Measurements from ENCODE around the gene SFRP2. TPM values are rescaled to one million over a fixed set of nuclear protein-coding genes. Genes with fewer than 3 reads are reported as not detected.

Gene SFRP2
- total and polyA plus RNA-seq, 3 experiments from 2014 or later, result 0.11 TPM; not detected in 2

GRCh38 chr4:153785910-153786721 is 2.8 kb downstream of the SFRP2 start:
- H3K36me3 Mint-ChIP-seq, result no peaks in the 10 kb centered on the region
- H3K27me3 Mint-ChIP-seq, result peaks cover 48 to 83% of the 10 kb centered on the region in 2 donors
- H3K9me3 ChIP-seq (ENCODE audit: low read length), result no peaks in the 10 kb centered on the region
- ChIA-PET CTCF (interaction anchor here (0.8 to 1.2 kb wide), 4 partner anchors 20 to 215 kb away, joined by 3 read pairs; no protein-coding TSS in a partner anchor), POLR2A (no interaction called here)
- H3K36me3 ChIP-seq (ENCODE audit: insufficient read depth, low read length), result no peaks in the 10 kb centered on the region
- no peak overlapping the region for H3K27ac ChIP-seq (ENCODE audit: low read depth, low read length)
- H3K27me3 ChIP-seq (ENCODE audit: insufficient read depth, low read length, poor library complexity, severe bottlenecking), result peaks cover 28% of the 10 kb centered on the region
- H3K4me1 Mint-ChIP-seq, result peaks cover 11 to 31% (median 20%) of the 10 kb centered on the region in 3 donors
- H3K4me3 Mint-ChIP-seq, result no peak overlapping the region
- H3K4me1 ChIP-seq (ENCODE audit: insufficient read depth, low read length), result peaks cover 20% of the 10 kb centered on the region
- no peak overlapping the region for H3K27ac Mint-ChIP-seq
- DNase-seq, result no peak
- no peaks in the 10 kb centered on the region for H3K9me3 Mint-ChIP-seq
- H3K4me3 ChIP-seq (ENCODE audit: low read length), result no peak overlapping the region

- CTCF ChIA-PET, result interaction anchor here (1.4 kb wide), 1 partner anchor 11 kb away, joined by 4 read pairs; no protein-coding TSS in a partner anchor
- H3K4me1 ChIP-seq (ENCODE audit: insufficient read depth, low read length), result peaks cover 5% of the 10 kb centered on the region
- POLR2A ChIA-PET, result no interaction called here
- Mint-ChIP-seq H3K4me1 (peaks cover 7 to 16% (median 8%) of the 10 kb centered on the region in 3 donors), H3K27me3 (peaks cover 32 to 87% of the 10 kb centered on the region in 2 donors), H3K36me3 (no peaks in the 10 kb centered on the region), H3K4me3 (no peak overlapping the region), H3K27ac (no peak overlapping the region), H3K9me3 (no peaks in the 10 kb centered on the region)
- H3K27me3 ChIP-seq (ENCODE audit: insufficient read depth, low read length, poor library complexity, severe bottlenecking), result peaks cover 15% of the 10 kb centered on the region
- DNase-seq, result no peak
- no peak overlapping the region for H3K4me3 ChIP-seq (ENCODE audit: low read length)
- H3K36me3 ChIP-seq (ENCODE audit: insufficient read depth, low read length), result no peaks in the 10 kb centered on the region
- no peaks in the 10 kb centered on the region for H3K9me3 ChIP-seq (ENCODE audit: low read length)
- H3K27ac ChIP-seq (ENCODE audit: low read depth, low read length), result no peak overlapping the region
Observed at GRCh38 chr4:153784166-153784699, 4.7 kb downstream of the SFRP2 start.

GRCh38 chr4:153782581-153782980 is 6.3 kb downstream of the SFRP2 start:
- Mint-ChIP-seq H3K4me3 (no peak overlapping the region), H3K36me3 (no peaks in the 10 kb centered on the region), H3K27me3 (peaks cover 21 to 86% of the 10 kb centered on the region in 2 donors), H3K4me1 (peaks cover 0 to 3% (median 0%) of the 10 kb centered on the region in 3 donors), H3K27ac (no peak overlapping the region), H3K9me3 (peaks cover 0 to 6% (median 0%) of the 10 kb centered on the region in 5 donors)
- no peaks in the 10 kb centered on the region for H3K9me3 ChIP-seq (ENCODE audit: low read length)
- peaks cover 12% of the 10 kb centered on the region for H3K27me3 ChIP-seq (ENCODE audit: insufficient read depth, low read length, poor library complexity, severe bottlenecking)
- no peak overlapping the region for H3K4me3 ChIP-seq (ENCODE audit: low read length)
- no peak for DNase-seq
- ChIA-PET CTCF (interaction anchor here (1.0 kb wide), 1 partner anchor 8 kb away, joined by 3 read pairs; no protein-coding TSS in a partner anchor), POLR2A (no interaction called here)
- H3K4me1 ChIP-seq (ENCODE audit: insufficient read depth, low read length), result no peaks in the 10 kb centered on the region
- no peaks in the 10 kb centered on the region for H3K36me3 ChIP-seq (ENCODE audit: insufficient read depth, low read length)
- H3K27ac ChIP-seq (ENCODE audit: low read depth, low read length), result no peak overlapping the region

GRCh38 chr4:153781717-153782416 is 7.0 kb downstream of the SFRP2 start:
- H3K4me3 ChIP-seq (ENCODE audit: low read length), result no peak overlapping the region
- Mint-ChIP-seq H3K27ac (no peak overlapping the region), H3K4me3 (no peak overlapping the region), H3K27me3 (peaks cover 15 to 85% of the 10 kb centered on the region in 2 donors), H3K36me3 (no peaks in the 10 kb centered on the region), H3K9me3 (peaks cover 0 to 6% (median 0%) of the 10 kb centered on the region in 5 donors), H3K4me1 (no peaks in the 10 kb centered on the region)
- ChIA-PET CTCF (interaction anchor here (1.0 kb wide), 1 partner anchor 9 kb away, joined by 3 read pairs; no protein-coding TSS in a partner anchor), POLR2A (no interaction called here)
- no peak for DNase-seq
- peaks cover 4% of the 10 kb centered on the region for H3K27me3 ChIP-seq (ENCODE audit: insufficient read depth, low read length, poor library complexity, severe bottlenecking)
- H3K27ac ChIP-seq (ENCODE audit: low read depth, low read length), result no peak overlapping the region
- no peaks in the 10 kb centered on the region for H3K9me3 ChIP-seq (ENCODE audit: low read length)
- no peaks in the 10 kb centered on the region for H3K36me3 ChIP-seq (ENCODE audit: insufficient read depth, low read length)
- no peaks in the 10 kb centered on the region for H3K4me1 ChIP-seq (ENCODE audit: insufficient read depth, low read length)

- H3K36me3 ChIP-seq (ENCODE audit: insufficient read depth, low read length), result no peaks in the 10 kb centered on the region
- peaks cover 15 to 85% of the 10 kb centered on the region in 2 donors for H3K27me3 Mint-ChIP-seq
- no peaks in the 10 kb centered on the region for H3K4me1 Mint-ChIP-seq
- DNase-seq, result no peak
- no peak overlapping the region for H3K4me3 Mint-ChIP-seq
- no peak overlapping the region for H3K4me3 ChIP-seq (ENCODE audit: low read length)
- no peaks in the 10 kb centered on the region for H3K36me3 Mint-ChIP-seq
- H3K27ac Mint-ChIP-seq, result no peak overlapping the region
- H3K27ac ChIP-seq (ENCODE audit: low read depth, low read length), result no peak overlapping the region
- no peaks in the 10 kb centered on the region for H3K9me3 ChIP-seq (ENCODE audit: low read length)
- H3K9me3 Mint-ChIP-seq, result peaks cover 0 to 6% (median 0%) of the 10 kb centered on the region in 5 donors
- H3K4me1 ChIP-seq (ENCODE audit: insufficient read depth, low read length), result no peaks in the 10 kb centered on the region
- ChIA-PET CTCF (no interaction called here), POLR2A (no interaction called here)
- H3K27me3 ChIP-seq (ENCODE audit: insufficient read depth, low read length, poor library complexity, severe bottlenecking), result peaks cover 4% of the 10 kb centered on the region
Observed at GRCh38 chr4:153781280-153781679, 7.6 kb downstream of the SFRP2 start.

- H3K4me1 ChIP-seq (ENCODE audit: insufficient read depth, low read length), result no peaks in the 10 kb centered on the region
- H3K36me3 Mint-ChIP-seq, result no peaks in the 10 kb centered on the region
- POLR2A ChIA-PET, result no interaction called here
- no peak overlapping the region for H3K4me3 ChIP-seq (ENCODE audit: low read length)
- no peak overlapping the region for H3K27ac Mint-ChIP-seq
- no peaks in the 10 kb centered on the region for H3K36me3 ChIP-seq (ENCODE audit: insufficient read depth, low read length)
- peaks cover 0 to 6% (median 0%) of the 10 kb centered on the region in 5 donors for H3K9me3 Mint-ChIP-seq
- H3K4me1 Mint-ChIP-seq, result no peaks in the 10 kb centered on the region
- no peak overlapping the region for H3K4me3 Mint-ChIP-seq
- H3K27me3 ChIP-seq (ENCODE audit: insufficient read depth, low read length, poor library complexity, severe bottlenecking), result peaks cover 4% of the 10 kb centered on the region
- CTCF ChIA-PET, result no interaction called here
- H3K9me3 ChIP-seq (ENCODE audit: low read length), result no peaks in the 10 kb centered on the region
- peaks cover 16 to 85% of the 10 kb centered on the region in 2 donors for H3K27me3 Mint-ChIP-seq
- no peak for DNase-seq
- no peak overlapping the region for H3K27ac ChIP-seq (ENCODE audit: low read depth, low read length)
Observed at GRCh38 chr4:153780876-153781275, 8.0 kb downstream of the SFRP2 start.

GRCh38 chr4:153780221-153780620 is 8.7 kb downstream of the SFRP2 start:
- Mint-ChIP-seq H3K4me1 (no peaks in the 10 kb centered on the region), H3K9me3 (peaks cover 0 to 6% (median 0%) of the 10 kb centered on the region in 5 donors), H3K4me3 (no peak overlapping the region), H3K36me3 (no peaks in the 10 kb centered on the region), H3K27me3 (peaks cover 11 to 83% of the 10 kb centered on the region in 2 donors), H3K27ac (no peak overlapping the region)
- POLR2A ChIA-PET, result no interaction called here
- no peak overlapping the region for H3K27ac ChIP-seq (ENCODE audit: low read depth, low read length)
- no peak overlapping the region for H3K4me3 ChIP-seq (ENCODE audit: low read length)
- H3K36me3 ChIP-seq (ENCODE audit: insufficient read depth, low read length), result no peaks in the 10 kb centered on the region
- CTCF ChIA-PET, result no interaction called here
- DNase-seq, result no peak
- no peaks in the 10 kb centered on the region for H3K4me1 ChIP-seq (ENCODE audit: insufficient read depth, low read length)
- no peaks in the 10 kb centered on the region for H3K9me3 ChIP-seq (ENCODE audit: low read length)
- H3K27me3 ChIP-seq (ENCODE audit: insufficient read depth, low read length, poor library complexity, severe bottlenecking), result peaks cover 7% of the 10 kb centered on the region

GRCh38 chr4:153778383-153778782 is 10.5 kb downstream of the SFRP2 start:
- POLR2A ChIA-PET, result no interaction called here

More at GRCh38 chr4:153778383-153778782, 10.5 kb downstream of the SFRP2 start:
- no peak overlapping the region for H3K27ac Mint-ChIP-seq
- peaks cover 0 to 6% (median 0%) of the 10 kb centered on the region in 5 donors for H3K9me3 Mint-ChIP-seq
- H3K4me1 Mint-ChIP-seq, result no peaks in the 10 kb centered on the region
- H3K27me3 ChIP-seq (ENCODE audit: insufficient read depth, low read length, poor library complexity, severe bottlenecking), result peaks cover 7% of the 10 kb centered on the region
- H3K27me3 Mint-ChIP-seq, result peaks cover 4 to 79% of the 10 kb centered on the region in 2 donors
- H3K36me3 Mint-ChIP-seq, result no peaks in the 10 kb centered on the region
- H3K4me3 ChIP-seq (ENCODE audit: low read length), result no peak overlapping the region
- no peak overlapping the region for H3K27ac ChIP-seq (ENCODE audit: low read depth, low read length)
- CTCF ChIA-PET, result no interaction called here
- H3K4me1 ChIP-seq (ENCODE audit: insufficient read depth, low read length), result no peaks in the 10 kb centered on the region
- H3K4me3 Mint-ChIP-seq, result no peak overlapping the region
- no peak for DNase-seq
- no peaks in the 10 kb centered on the region for H3K36me3 ChIP-seq (ENCODE audit: insufficient read depth, low read length)
- no peaks in the 10 kb centered on the region for H3K9me3 ChIP-seq (ENCODE audit: low read length)

All from CD8-positive, alpha-beta memory T cell (primary cell).